Forelimb muscle (tissue), 1 donor: ENCODE results near the gene CCDC93. TPM values are rescaled to one million over a fixed set of nuclear protein-coding genes. Genes with fewer than 3 reads are reported as not detected.

ENCODE experiments used
- DNase-seq: peaks from one replicate; pipeline ENCODE4 v3.0.0-alpha.2; 2013; ENCODE audit warnings: low read depth
- polyA plus RNA-seq: library from polyadenylated mRNA; unstranded; fragments of 120-200 nt; gene quantifications from one replicate; pipeline ENCODE4 v1.2.1, GENCODE V29; 2013; ENCODE audit not compliant: insufficient read length

The CCDC93 gene
- polyA plus RNA-seq, 1 donor = 27.5 TPM

GRCh38 chr2:117902933-117903332, 110.9 kb downstream of the CCDC93 start:
- no peak for DNase-seq

GRCh38 chr2:117888897-117889296, 125.0 kb downstream of the CCDC93 start:
- DNase-seq = no peak

DNA sequence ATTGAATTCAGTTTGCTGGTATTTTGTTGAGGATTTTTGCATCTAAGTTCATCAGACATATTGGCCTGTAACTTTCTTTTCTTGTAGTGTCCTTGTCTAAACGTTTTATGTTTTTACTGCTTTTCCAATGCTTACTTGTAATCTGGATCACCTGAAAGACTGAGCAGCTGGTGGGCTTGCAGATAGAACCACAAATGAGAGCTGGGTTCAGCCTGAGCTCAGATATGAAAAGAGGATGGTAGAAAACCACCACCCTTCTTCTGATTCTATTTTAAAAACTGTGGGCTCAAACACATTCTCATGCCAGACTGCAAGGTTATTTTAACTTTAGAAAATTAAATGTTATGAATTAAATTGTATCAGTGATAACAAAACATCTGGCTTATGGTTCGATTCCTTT, 128.6 kb downstream of the CCDC93 start:
- DNase-seq = no peak

GRCh38 chr2:117879003-117879402, 134.9 kb downstream of the CCDC93 start:
- DNase-seq = no peak

- no peak for DNase-seq
These were observed 138.1 kb downstream of the CCDC93 start for GRCh38 chr2:117875786-117876185.

Other genes with a start within 250 kb of the CCDC93 start
- gene DDX18, start 199.4 kb downstream of the CCDC93 start, polyA plus RNA-seq = 50.5 TPM
- gene INSIG2, start 74.4 kb upstream of the CCDC93 start, polyA plus RNA-seq = 19.3 TPM